ENCODE measurements around the gene DEPDC5.
"Not testable (repeated sequence)": the region's sequence is repeated elsewhere in the genome, so short reads cannot be mapped to it uniquely, and the experiment has no call there.

Gene DEPDC5

DNA sequence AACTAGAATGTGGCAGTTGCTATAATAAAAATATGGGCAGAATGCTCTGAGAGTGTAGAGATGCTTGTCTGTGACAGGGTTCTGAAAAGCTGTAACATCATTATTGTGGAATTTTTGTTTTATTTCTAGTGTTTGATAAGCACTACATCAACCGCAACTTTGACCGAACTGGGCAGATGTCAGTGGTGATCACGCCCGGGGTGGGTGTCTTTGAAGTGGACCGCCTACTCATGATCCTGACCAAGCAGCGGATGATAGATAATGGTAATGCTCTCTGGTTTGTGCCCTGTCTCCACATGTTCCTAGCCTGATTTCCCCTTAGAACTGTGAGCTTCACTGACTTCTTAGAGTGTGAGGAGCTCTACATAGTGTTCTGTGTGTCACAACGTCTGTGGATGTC, 48.8 kb downstream of the DEPDC5 start:
- Histone ChIP-seq H3K79me2 (ENCODE audit: insufficient read depth, low read length) (no peaks in the 10 kb centered on the region), H4K20me1 (ENCODE audit: insufficient read depth, low read length) (no peaks in the 10 kb centered on the region), H3K4me1 (ENCODE audit: insufficient read depth, low read length) (no peaks in the 10 kb centered on the region), H2AFZ (ENCODE audit: low read depth, low read length) (no peak overlapping the region), H3K27me3 (ENCODE audit: insufficient read depth, low read length, poor library complexity) (no peaks in the 10 kb centered on the region), H3K4me2 (ENCODE audit: insufficient read depth, low read length) (no peak overlapping the region), H3K27ac (ENCODE audit: low read length) (no peak overlapping the region), H3K9ac (ENCODE audit: low read depth, low read length) (no peak overlapping the region), H3K36me3 (ENCODE audit: insufficient read depth, low read length) (peaks cover 86% of the 10 kb centered on the region), H3K4me3 (ENCODE audit: low read depth in 1 of 2, low read length in 2 of 2) (no peak overlapping the region), H3K9me3 (ENCODE audit: insufficient read depth, low read length, severe bottlenecking) (no peaks in the 10 kb centered on the region)
- no peak for TF ChIP-seq EZH2 (IDR thresholded peaks at IDR 0.05; ENCODE audit: borderline replicate concordance, low read depth, low read length, severe bottlenecking)
- TF ChIP-seq, protein P1, sequence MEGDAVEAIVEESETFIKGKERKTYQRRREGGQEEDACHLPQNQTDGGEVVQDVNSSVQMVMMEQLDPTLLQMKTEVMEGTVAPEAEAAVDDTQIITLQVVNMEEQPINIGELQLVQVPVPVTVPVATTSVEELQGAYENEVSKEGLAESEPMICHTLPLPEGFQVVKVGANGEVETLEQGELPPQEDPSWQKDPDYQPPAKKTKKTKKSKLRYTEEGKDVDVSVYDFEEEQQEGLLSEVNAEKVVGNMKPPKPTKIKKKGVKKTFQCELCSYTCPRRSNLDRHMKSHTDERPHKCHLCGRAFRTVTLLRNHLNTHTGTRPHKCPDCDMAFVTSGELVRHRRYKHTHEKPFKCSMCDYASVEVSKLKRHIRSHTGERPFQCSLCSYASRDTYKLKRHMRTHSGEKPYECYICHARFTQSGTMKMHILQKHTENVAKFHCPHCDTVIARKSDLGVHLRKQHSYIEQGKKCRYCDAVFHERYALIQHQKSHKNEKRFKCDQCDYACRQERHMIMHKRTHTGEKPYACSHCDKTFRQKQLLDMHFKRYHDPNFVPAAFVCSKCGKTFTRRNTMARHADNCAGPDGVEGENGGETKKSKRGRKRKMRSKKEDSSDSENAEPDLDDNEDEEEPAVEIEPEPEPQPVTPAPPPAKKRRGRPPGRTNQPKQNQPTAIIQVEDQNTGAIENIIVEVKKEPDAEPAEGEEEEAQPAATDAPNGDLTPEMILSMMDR (IDR thresholded peaks at IDR 0.05; ENCODE audit: borderline replicate concordance, extremely low read depth, low read length, poor library complexity, severe bottlenecking) = no peak
- no peak for DNase-seq
- no peak for ATAC-seq (ENCODE audit: insufficient read depth, low read depth)

DNA sequence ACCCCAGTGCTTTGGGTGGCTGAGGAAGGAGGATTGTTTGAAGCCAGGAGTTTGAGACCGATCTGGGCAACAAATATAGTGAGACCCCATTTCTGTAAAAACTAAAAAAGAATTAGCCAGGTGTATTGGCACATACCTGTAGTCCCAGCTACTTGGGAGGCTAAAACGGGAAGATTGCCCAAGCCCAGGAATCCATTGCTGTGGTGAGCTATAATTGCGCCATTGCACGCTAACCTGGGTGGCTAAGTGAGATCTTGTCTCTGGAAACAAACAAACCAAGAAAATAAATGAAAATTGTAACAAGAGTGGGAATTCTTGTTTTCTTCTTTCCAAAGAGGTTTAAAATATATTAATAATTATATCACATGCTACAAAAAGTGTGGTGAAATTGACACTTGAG, 52.9 kb downstream of the DEPDC5 start:
- ATAC-seq (ENCODE audit: insufficient read depth, low read depth) (no peak), DNase-seq (no peak)
- H3K79me2 ChIP-seq (ENCODE audit: insufficient read depth, low read length) = no peaks in the 10 kb centered on the region
- H3K9ac ChIP-seq (ENCODE audit: low read depth, low read length) = no peak overlapping the region
- H3K27me3 ChIP-seq (ENCODE audit: insufficient read depth, low read length, poor library complexity) = no peaks in the 10 kb centered on the region
- no peak overlapping the region for H3K4me2 ChIP-seq (ENCODE audit: insufficient read depth, low read length)
- no peak for TF ChIP-seq EZH2 (IDR thresholded peaks at IDR 0.05; ENCODE audit: borderline replicate concordance, low read depth, low read length, severe bottlenecking)
- TF ChIP-seq, protein P1 (IDR thresholded peaks at IDR 0.05; ENCODE audit: borderline replicate concordance, extremely low read depth, low read length, poor library complexity, severe bottlenecking) = no peak
- H2AFZ ChIP-seq (ENCODE audit: low read depth, low read length) = no peak overlapping the region
- no peaks in the 10 kb centered on the region for H3K4me1 ChIP-seq (ENCODE audit: insufficient read depth, low read length)
- H3K27ac ChIP-seq (ENCODE audit: low read length) = no peak overlapping the region
- H3K4me3 ChIP-seq (ENCODE audit: low read depth in 1 of 2, low read length in 2 of 2) = no peak overlapping the region
- no peaks in the 10 kb centered on the region for H3K9me3 ChIP-seq (ENCODE audit: insufficient read depth, low read length, severe bottlenecking)
- peaks cover 75% of the 10 kb centered on the region for H3K36me3 ChIP-seq (ENCODE audit: insufficient read depth, low read length)
- H4K20me1 ChIP-seq (ENCODE audit: insufficient read depth, low read length) = no peaks in the 10 kb centered on the region

DNA sequence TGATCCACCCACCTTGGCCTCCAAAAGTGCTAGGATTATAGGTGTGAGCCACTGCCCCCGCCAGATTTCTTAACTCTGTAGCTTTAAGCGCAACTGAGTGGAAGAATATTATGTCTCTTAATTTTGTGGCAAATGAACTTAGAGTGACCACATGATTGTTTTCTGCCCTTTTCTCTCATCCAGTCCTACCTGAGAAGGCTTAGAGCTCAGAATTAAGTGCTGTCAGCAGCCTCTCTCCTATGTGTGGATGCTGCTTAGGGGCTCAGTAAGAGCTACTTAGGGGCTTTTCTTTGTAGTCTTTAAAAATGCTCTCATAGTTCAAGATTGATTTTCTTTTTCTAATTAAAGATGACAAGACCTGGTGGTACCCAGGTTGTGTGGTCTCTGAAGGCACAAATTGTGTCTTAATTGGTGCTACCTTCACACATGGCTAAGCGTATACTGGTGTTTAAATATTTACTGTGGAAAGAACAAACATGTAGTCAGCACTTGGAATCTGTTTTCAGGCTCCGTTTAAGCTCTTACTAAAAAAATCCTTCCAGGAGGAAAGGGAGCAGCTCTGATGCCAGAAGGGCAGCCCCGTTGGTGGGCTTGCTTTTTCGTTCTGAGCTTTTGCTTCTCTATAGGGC, 59.3 kb downstream of the DEPDC5 start:
- no peaks in the 10 kb centered on the region for H3K27me3 ChIP-seq (ENCODE audit: insufficient read depth, low read length, poor library complexity)
- no peak overlapping the region for H2AFZ ChIP-seq (ENCODE audit: low read depth, low read length)
- H3K9me3 ChIP-seq (ENCODE audit: insufficient read depth, low read length, severe bottlenecking) = no peaks in the 10 kb centered on the region
- no peak overlapping the region for H3K27ac ChIP-seq (ENCODE audit: low read length)
- no peaks in the 10 kb centered on the region for H3K4me1 ChIP-seq (ENCODE audit: insufficient read depth, low read length)
- no peaks in the 10 kb centered on the region for H4K20me1 ChIP-seq (ENCODE audit: insufficient read depth, low read length)
- TF ChIP-seq EZH2 (IDR thresholded peaks at IDR 0.05; ENCODE audit: borderline replicate concordance, low read depth, low read length, severe bottlenecking) = no peak
- TF ChIP-seq, protein P1 (IDR thresholded peaks at IDR 0.05; ENCODE audit: borderline replicate concordance, extremely low read depth, low read length, poor library complexity, severe bottlenecking) = no peak
- peaks cover 62% of the 10 kb centered on the region for H3K36me3 ChIP-seq (ENCODE audit: insufficient read depth, low read length)
- DNase-seq (no peak), ATAC-seq (ENCODE audit: insufficient read depth, low read depth) (no peak)
- no peaks in the 10 kb centered on the region for H3K79me2 ChIP-seq (ENCODE audit: insufficient read depth, low read length)
- no peak overlapping the region for H3K4me2 ChIP-seq (ENCODE audit: insufficient read depth, low read length)
- H3K9ac ChIP-seq (ENCODE audit: low read depth, low read length) = no peak overlapping the region
- H3K4me3 ChIP-seq (ENCODE audit: low read depth in 1 of 2, low read length in 2 of 2) = no peak overlapping the region

DNA sequence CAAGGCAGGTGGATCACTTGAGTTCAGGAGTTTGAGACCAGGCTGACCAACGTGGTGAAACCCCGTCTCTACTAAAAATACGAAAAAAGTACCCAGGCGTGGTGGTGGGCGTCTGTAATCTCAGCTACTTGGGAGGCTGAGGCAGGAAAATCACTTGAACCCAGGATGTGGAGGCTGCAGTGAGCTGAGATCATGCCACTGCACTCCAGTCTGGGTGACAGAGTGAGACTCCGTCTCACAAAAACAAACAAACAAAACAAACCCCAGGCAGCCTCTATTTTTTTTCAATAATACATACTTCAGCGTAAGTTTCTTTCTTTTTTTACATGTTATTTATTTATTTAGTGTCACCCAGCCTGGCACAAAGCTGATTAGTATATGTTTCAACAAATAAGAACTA, 60.1 kb downstream of the DEPDC5 start:
- H3K27ac ChIP-seq (ENCODE audit: low read length) = not testable (repeated sequence)

More for the DNA sequence above, 60.1 kb downstream of the DEPDC5 start:
- H4K20me1 ChIP-seq (ENCODE audit: insufficient read depth, low read length); H3K4me2 ChIP-seq (ENCODE audit: insufficient read depth, low read length); ATAC-seq (ENCODE audit: insufficient read depth, low read depth); H3K27me3 ChIP-seq (ENCODE audit: insufficient read depth, low read length, poor library complexity); H3K4me3 ChIP-seq (ENCODE audit: low read depth in 1 of 2, low read length in 2 of 2); H3K9me3 ChIP-seq (ENCODE audit: insufficient read depth, low read length, severe bottlenecking); H3K9ac ChIP-seq (ENCODE audit: low read depth, low read length); H2AFZ ChIP-seq (ENCODE audit: low read depth, low read length); DNase-seq; H3K79me2 ChIP-seq (ENCODE audit: insufficient read depth, low read length); H3K4me1 ChIP-seq (ENCODE audit: insufficient read depth, low read length): not testable (repeated sequence)
- peaks cover 70% of the 10 kb centered on the region for H3K36me3 ChIP-seq (ENCODE audit: insufficient read depth, low read length)

Data from DND-41 (cell line).